ENCODE data around the gene SVIL.

The SVIL gene

DNA sequence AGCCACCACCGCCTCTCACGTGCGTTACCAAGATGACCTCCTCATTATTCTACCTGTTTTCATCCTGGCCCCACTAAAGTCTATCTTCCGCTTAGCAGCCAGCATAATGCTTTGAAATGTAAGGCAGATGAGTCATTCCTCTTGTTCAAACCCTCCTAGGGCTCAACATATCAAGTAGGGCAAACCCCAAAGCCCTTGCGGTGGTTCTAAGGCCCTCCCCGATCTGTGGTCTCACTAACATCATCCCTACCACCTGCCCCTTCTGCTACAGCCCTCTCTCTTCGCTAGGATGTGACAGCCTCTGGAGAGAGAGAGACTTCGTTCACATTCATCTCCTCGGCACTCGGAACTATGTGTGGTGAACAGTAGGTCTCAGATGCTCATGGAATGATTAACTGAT is 94.8 kb downstream of the SVIL start:
- H3K27ac ChIP-seq: no peak overlapping the region
- TF ChIP-seq, protein P1, sequence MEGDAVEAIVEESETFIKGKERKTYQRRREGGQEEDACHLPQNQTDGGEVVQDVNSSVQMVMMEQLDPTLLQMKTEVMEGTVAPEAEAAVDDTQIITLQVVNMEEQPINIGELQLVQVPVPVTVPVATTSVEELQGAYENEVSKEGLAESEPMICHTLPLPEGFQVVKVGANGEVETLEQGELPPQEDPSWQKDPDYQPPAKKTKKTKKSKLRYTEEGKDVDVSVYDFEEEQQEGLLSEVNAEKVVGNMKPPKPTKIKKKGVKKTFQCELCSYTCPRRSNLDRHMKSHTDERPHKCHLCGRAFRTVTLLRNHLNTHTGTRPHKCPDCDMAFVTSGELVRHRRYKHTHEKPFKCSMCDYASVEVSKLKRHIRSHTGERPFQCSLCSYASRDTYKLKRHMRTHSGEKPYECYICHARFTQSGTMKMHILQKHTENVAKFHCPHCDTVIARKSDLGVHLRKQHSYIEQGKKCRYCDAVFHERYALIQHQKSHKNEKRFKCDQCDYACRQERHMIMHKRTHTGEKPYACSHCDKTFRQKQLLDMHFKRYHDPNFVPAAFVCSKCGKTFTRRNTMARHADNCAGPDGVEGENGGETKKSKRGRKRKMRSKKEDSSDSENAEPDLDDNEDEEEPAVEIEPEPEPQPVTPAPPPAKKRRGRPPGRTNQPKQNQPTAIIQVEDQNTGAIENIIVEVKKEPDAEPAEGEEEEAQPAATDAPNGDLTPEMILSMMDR (conservative IDR thresholded peaks at IDR 0.05): no peak

DNA sequence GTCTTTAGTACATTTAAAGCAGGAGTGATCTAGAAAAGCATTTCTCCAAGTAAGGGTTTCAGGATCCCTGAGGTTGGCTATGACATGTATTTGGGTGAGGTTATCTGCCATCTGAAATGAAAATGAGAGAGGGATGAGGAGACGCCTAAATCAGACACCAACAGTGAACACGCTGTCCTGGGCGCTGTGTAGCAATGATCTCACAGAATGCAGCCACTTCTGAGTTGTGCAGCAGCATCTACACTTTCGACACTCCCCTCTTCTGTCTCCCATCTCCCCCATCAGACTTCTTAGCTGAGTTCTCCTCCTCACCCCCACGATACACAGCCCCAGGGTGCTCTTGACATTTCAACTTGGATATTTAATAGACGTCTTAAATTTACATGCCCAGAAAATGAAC is 95.4 kb downstream of the SVIL start:
- no peak overlapping the region; the same call in 1 of the 2 replicates for H3K27ac ChIP-seq
- TF ChIP-seq, protein P1 (conservative IDR thresholded peaks at IDR 0.05): no peak

DNA sequence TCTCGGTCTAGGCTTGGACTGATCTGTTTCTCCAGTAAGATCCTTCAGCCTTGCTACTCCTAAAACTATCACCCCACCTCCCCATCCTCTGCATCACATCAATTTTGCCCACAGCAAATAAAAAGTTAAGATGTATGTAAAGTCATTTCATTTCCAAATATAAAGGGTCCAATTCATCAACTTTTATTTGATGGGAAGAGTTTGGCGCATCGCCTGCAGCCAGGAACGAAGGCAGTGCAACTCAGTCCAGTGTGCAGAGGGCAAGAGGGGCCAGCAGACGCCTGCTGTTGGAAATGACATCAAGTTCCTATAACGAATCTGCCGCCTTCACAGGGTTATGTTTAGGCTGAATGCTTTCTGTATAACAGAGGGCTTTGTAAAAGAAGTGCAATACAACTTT is 97.0 kb downstream of the SVIL start:
- TF ChIP-seq, protein P1 (conservative IDR thresholded peaks at IDR 0.05): no peak
- peak overlapping the region; percentile 95 for H3K27ac ChIP-seq

DNA sequence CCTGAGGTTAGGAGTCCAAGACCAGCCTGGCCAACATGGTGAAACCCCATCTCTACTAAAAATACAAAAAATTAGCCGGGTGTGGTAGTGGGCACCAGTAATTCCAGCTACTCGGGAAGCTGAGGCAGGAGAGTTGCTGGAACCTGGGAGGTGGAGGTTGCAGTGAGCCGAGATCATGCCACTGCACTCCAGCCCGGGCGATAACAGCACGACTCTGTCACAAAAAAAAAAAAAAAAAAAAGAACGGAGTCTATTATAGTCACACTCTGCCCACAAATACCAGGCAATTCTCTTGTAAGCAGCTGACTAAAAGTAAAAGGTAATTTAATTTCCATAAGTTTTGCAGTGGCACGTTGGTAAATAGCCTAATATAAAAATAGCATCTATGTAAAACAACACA is 98.1 kb downstream of the SVIL start:
- H3K27ac ChIP-seq: peak overlapping the region; percentile 95

DNA sequence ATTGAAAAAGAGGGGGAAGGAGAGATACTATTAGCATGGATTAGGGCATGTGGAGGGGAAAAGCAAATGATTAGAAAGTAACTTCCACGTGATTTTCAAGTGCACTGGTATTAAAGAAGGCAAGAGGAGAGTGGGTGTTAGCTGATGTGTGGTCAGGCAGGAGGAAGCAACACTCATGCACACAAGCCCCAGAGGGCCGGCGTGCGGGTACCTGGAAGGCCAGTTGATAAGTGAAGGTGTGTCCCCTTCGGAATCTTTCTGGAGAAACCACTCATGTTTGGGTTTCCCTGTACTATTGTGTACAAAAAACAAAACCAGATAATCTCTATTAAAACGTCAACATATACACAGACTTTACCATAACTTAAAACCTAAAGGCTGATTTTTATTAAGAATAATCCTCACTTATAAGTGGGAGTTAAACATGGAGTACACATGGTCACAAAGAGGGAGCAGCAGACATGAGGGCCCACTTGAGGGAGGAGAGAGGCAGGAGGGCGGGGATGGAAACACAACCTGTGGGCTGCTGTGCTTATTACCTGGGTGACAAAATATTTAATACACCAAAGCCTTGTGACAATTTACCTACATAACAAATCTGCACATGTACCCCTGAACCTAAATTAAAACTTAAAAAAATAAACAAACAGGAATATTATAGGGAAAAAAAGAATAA is 98.9 kb downstream of the SVIL start:
- H3K27ac ChIP-seq: peak overlapping the region; percentile 95
- TF ChIP-seq, protein P1 (conservative IDR thresholded peaks at IDR 0.05): peak; percentile 40

DNA sequence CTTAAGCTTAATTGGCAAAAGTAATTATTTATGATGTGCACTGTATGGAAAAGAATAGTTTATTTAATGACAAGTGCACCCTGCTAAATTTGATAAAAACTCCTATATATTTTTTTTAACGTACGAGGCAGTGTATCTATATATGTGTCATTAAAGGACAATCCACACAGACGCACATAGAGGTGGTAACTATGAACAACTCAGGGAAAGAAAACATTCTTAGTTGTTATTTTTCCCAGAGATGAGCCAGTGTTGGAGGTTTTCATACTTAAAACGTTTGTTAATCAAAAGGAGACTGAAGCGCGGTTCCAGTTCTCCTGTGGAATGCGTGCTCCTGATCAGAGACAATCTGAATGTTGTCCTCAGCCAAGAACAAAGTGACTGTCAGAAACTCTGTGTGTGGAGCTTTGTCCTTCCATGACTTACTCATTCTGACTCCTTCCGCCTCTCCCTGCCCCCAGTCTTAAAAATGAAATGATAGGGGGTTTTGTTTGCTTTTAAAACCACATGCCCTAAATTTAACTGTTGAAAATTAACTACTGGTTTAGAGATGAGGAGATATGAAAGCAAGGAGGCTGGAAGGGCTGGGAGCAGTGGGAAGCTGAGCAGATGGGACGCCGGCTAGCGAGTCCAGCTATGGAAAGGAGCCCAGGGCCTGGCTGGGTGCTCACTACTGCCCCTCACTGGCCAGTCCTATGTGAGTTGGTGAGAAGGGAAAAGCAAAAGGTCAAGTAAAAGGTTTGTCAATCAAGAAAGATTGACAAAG is 99.6 kb downstream of the SVIL start:
- H3K27ac ChIP-seq: peak overlapping the region; percentile 95

DNA sequence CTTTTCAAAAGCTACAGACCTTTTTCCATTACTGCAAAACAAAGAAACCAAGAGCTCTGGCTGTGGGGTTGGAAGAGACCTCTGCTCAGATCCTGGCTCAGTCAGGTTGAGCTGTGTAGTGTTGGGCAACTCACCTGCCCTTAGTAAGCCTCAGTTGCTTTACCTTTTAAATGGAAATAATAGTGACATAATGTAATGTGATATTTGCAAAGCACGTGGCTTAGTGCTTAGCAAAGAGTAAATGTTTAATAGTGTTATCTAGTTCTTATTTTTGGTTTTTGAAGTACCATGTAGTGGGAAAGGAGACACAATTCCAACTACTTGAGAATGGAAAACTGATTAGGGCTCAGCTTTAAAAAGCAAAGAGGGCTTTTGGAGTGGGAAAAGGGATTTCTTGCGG is 100.2 kb downstream of the SVIL start:
- H3K27ac ChIP-seq: peak overlapping the region; percentile 95
- TF ChIP-seq, protein P1 (conservative IDR thresholded peaks at IDR 0.05): no peak

More for the DNA sequence above, 99.6 kb downstream of the SVIL start:
- TF ChIP-seq, protein P1 (conservative IDR thresholded peaks at IDR 0.05): peak; percentile 89
